Fibroblast of skin of scalp (primary cell): ENCODE data around the gene ATP10A.

Experiments used
- DNase-seq: peaks from one replicate; pipeline ENCODE4 v3.0.0-alpha.2; 2013

Gene ATP10A

DNA sequence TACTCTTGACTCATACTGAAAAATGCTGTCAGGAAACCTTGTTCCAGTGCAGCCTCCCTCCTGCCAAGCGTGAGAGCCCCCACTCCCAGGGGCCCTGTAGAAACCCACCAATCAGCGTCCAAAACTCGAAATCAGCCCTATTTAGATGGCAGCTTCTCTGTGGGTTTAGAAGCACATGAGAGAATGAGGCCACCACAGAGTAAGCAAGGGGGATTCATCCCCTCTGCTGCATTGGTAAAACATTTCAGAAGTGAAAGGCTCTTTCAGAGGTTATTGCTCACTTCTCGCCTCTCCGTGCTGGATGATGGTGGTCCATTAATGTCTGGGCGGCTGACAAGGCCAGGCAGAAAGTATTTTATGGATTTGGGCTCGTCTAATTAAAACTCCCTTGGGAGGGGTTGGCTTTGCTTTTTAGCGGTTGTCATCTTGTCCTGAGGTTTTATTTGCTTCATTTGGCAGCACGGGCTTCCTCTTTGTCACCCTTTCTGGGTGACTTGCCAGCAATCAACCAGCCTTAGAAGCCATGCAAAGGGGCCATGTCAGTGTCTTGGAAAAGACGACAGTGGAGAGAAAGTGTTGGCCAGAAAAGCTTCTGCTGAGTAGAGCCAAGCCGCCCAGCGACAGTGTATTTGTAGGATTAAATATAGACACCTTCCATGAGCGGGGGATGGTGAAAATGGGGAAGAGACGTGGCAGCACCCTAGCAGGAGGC is 145.5 kb downstream of the ATP10A start:
- DNase-seq = peak; percentile 93

DNA sequence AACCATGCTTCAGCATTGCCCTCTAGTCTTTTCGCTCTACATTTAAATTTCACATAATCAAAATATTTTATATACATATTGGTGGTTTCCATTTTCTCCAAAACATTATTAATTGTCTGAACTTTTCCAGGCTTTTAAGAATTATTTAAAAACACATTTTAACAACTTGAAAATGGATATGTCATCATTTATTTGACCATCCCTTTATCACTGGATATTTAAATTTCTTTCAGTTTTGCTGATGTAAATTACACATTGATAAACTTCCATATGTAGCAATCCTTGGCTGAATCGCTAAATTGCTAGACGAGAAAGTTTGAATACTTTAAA is 146.0 kb downstream of the ATP10A start:
- no peak for DNase-seq

DNA sequence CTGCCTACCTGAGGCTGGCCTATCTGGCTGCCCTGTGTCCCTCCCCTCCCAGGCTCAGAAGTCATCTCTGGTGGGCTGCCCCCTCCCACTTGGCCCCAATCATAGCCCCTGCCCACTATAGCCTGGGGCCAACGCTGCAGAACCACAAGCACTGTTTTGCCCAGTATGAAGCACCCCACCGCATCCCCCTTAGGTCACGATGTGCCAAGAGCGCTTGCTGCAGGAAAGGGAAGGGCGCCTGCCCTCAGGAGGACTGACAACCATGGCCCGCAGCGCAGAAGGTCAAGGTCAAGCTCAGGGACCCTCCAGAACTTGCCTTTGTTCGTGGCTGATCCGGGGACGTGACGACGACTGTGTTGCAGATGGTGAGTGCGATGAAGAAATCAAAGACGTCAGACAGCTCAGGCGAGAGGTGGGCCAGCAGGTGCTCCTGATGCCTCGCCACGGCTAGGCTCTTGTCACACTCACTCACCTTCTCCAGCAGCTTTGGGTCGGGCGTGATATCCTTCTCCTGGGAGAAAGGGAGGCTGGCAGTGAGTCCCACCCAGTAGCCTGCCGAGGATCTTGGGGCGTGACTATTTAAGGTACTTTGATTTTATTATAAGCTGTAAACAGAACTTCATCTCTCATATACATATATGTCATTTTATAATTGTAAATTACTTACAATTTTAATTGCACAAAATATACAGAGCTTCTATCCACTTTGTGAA is 146.6 kb downstream of the ATP10A start:
- no peak for DNase-seq

DNA sequence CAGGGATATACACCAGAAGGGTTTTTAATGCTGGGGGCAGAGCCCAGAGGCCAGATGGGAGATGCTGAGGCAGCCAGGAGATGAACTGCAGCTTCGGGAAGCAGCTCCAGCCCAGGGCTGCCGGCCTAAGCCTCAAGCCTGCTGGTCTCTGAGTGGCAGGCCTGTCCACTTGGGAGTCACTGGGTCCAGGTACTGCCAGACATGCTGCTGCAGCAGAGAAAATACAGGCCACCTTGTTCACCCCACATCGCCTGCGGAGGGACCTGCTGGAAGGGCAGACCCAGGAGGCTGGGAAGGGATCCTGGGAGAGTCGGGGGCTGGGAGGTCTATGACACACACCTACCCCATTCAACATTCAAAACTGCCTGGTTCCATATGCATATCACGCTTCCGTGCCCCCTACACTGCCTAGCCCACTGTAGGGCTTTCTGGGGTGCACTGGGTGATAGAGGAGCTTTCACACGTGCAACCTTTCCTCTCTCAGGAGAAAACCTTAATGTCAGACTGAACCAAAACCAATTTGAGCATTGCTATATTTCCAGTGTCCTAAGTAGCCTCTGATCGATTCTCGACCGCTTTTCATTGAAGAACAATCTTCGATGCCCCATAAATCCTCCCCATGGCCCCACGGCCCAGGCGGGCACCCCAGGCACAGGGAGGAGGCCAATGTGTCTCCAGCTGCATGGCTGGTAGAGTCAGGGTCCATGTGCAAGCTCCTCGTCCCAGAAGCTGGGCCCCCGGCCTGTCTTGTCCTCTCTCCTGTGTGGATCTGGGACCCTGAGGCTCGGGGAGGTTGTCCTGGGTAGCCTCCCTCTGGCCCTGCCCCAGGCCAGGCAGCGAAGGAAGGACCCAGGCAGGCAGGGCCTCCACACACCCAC is 147.4 kb downstream of the ATP10A start:
- DNase-seq = no peak

DNA sequence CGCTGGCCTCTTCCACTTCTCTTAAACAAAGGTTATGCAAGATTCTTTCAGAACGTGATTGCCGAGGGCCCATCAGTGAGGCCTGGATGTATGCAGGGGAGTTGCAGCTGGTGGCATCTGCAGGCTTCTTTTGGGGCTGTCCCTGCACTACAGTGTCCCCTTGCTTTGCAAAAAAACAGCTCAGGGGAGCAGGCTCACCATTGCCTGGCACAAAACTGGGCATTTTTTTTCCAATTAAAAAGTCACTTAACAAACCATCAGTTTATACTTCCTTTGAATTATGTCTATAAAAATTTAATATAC is 148.6 kb downstream of the ATP10A start:
- no peak for DNase-seq

DNA sequence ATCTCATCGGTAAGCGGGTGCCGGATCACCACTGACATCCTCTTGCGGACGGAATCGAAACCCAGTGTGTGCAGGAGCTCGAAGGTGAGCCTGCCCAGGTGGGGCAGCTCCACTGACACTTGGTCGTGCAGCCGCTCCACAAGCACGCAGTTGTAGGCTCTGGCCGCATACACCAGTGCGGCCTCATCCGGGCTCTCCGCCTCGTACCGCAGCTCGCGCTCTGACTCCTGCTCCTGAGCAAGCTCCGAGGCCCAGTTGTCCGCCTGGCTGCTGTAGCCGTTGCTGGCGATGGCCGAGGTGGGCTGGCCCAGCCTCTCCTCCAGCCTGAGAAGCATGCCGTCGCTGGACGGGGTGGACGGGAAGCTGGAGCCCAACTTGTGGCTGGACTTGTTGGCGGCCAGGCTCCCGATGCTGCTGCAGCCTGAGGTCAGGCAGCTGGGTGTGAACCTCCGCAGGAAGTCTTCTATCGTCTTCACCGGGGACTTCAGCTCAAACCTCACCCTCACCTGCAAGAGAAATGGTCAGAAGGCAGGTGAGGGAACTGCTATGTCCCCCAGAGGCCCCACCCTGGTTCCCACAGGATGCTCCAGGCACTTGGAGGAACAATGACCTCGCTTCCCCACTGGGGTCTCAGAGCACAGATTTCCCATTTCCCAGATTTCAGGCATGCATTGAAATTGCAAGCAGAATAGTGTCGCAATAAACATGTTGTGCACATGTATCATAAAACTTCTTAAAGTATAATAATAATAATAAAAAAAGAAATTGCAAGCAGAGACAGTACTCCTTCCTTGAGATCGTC is 149.2 kb downstream of the ATP10A start:
- DNase-seq = no peak

DNA sequence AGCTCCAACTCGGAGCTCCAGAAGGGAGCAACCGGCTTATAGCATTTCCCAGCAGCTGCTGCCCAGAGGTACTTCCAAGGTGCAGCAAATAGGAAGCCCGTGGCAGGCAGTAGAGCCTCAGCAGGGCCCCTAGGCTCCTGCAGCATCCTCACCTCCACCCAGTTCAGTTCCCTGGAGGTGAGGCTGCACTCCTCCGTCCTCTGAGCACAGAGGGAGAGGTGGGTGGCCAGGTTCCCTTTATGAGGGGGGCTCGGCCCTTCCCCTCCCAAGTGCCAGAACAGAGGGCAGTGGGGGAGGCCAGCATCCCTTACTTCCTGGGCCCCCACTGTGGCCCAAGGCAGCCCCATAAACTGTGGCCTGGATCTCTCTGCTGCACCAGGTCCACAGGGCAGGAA is 150.2 kb downstream of the ATP10A start:
- DNase-seq = no peak

DNA sequence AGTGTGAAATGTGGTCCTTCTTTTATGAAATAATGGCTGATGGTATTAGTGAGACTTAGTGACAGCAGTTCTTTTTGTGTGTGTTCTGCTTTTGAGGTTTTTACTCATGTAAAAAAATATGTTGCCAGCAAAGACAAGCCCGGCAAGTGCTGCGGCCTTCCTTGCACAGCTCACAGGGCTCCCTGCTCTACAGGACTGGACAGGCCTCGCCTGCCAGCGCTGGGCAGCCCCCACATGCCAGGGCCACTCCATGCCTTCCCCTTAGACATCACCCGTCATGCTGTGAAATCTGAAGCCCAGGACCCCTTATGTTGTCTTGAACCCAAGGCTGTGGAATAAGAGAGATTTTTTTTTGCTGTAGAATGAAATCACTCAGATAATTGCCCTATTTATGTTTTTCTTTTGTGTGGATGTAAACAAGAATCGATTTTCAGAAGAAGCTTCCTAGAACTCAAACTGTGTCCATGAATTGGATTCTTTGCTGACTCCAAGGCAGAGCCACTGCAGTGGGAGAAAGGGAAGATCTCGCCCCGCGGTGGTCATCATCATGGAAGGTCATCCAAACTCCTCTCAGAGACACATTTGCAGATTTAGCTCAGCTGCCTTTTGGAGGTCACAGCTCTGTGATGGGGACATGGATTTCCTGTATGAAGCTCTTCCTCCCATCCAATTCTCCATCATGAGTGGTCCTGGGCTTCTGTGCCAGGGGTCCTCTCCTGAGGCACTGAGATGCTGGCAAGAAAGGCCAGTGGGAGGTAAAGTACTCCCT is 150.8 kb downstream of the ATP10A start:
- DNase-seq = no peak

DNA sequence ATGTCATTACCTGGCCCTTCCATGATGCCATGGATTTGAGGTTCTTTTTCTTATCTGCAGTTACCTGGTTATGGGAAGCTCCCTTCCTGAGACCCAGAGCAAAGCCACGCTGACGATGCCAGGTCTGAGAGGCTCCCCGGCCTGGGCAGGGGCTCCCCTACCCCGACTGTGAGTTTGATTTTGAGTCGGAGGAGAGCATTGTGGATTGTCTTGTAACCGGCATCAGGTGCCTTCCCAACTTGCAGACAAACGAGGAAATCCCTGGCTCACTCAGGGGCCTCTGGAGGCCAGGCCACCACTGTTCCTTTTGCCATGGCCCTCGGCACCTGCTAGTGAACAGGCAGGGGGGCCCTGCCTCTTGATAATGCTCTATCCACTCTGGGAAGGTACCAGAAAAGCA is 151.4 kb downstream of the ATP10A start:
- DNase-seq = no peak

DNA sequence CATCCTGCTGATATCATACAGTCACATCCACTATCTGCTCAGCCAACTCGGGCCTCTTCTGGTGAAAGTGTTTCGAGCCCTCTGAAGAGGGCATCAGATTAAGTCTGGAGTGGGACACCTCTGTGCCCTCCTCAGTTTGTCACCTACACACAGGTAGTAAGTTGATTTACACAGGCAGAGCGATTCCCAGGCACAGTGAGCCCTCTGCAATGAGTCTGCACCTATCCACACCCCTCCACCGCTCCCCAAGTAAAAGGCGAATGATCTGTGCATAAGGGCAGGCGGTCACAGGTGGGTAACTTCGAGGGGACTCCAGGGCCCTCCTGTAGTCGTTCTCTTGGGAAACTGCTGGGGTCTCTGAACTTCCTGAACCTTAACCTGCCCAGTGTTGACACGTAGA is 152.0 kb downstream of the ATP10A start:
- no peak for DNase-seq

DNA sequence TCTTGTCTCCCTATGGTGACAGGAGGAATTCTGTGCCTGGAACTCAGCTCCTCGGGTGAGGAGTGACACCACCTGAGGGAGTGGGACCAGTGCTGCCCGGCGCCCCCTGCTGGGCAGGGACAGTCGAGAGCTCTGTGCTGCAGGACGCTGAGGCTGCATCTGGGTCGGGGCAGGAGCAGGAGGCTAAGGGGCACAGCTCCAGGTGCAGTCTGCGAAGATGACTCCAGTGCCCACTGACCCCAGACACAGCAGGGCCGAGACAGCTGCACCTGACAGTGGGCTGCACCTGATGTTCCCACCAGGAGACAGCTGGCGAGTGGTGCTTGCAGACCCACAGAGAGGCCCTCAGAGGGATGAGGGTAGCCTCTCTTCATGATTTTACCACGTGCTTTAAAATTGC is 152.9 kb downstream of the ATP10A start:
- DNase-seq = peak; percentile 35

DNA sequence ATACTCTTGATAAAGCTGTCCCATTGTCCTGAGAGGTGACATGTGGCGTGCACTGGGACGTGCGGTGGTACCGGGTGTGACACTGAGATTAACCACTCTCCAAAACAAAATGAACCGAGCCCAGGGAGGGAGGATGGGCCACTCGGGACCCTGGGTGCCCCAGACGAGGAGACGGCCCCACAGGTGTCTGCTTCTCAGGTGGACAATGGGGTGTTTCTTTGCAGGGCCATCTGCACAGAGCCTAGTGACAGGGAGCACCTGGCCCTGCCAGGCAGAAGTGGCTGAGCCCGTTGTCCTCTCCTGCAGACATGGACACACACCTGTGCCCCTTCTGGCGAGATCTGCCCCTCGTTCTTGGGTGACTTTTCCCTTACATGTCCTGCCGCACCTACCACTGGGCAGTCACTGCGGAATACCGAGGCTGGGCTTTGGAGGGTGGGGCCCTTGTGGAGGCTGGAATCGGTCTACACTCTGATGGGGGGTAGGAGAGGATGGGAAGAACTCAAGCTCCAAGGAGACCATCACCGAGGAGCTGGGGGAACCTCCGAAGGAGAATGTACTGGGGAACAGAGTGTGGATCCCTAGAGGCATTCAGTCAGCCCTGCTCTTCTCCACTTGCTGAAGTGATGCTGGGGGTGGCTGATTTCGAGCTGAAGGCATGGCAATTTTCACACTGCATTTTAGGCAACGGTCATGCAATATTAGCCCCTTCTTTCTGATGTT is 153.5 kb downstream of the ATP10A start:
- no peak for DNase-seq

DNA sequence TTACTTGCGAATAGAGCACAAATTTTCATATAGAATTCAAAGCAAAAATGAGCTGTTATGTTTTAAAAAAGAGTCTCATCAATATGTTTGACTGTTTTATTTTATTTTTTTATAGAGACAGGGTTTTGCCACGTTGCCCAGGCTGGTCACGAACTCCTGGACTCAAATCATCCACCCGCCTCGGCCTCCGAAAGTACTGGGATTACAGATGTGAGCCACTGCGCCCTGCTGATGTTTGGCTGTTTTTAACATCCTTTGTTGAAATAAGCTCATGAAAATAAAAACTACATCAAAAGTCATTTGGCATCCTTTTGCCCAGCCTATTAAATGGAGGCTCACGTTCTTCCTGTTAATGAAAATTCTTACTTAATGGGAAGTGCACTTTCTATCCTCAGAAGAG is 154.7 kb downstream of the ATP10A start:
- no peak for DNase-seq

DNA sequence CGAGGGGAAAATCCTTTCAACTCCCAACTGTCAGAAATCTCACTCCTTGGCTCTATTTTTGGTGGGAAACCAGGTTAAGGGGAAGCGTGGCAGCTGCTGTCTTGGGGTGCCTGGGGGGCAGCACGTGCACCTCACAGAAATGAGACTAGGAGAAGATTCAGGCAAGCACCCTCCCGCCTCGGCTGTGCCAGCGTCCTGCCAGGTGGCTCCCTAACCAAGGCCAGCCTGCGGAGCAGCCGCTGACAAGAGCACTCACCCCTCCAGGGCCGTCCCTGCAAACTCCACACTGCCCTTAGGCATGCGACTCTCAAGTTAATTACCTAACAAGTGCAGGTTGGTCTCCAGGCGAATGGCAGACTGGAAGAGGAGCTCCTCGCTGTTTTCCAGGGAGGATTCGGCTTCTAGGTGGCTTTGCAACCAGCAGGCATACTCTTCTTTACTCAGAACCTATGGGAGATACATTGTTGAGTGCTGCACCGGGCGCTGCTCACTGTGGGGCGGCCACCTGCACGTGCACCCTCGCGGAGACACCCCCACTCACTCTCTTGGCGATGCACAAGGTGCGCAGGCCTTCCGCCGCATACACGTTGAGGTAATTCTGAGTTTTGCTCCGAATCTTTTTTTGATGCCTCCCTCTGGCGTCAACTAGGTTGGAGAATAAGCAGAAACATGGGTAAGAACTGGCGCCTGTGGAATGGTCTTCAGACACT is 155.3 kb downstream of the ATP10A start:
- DNase-seq = no peak

DNA sequence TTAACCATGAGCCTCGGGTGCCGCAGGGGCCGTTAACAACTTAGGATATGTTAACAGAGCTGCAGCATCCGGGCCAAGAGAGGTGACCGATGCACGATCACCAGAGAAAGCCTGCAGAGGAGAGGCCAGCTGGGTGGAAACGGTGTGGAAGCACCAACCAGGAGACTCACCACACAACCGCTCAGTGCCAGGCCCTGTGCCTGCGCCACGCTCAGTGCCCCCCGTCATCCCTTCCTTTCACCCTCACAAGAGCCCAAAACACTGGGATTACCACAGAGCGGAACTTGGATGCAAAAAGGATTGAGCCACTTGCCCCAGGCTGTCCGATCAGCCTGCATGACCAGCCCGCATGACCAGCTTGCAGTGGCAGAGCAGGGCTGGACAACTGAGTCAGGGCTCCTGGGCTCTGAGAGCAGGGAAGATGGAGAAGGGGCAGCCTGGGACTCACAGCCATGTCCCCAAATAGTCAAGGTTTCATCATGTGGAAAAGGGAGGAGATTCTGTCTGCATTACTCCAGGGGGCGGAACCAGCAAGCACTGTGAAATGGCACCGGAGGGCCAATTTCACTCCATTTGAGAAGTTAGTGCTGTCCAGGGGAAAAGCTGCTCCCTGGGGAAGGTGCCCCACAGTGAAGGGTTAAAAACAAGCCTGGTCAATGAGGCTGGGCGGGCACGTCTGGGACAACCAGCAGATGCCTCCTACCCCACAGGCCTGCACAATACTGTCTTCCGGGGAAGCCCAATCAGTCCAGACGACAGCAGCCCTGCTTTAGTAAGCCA is 156.8 kb downstream of the ATP10A start:
- DNase-seq = no peak

DNA sequence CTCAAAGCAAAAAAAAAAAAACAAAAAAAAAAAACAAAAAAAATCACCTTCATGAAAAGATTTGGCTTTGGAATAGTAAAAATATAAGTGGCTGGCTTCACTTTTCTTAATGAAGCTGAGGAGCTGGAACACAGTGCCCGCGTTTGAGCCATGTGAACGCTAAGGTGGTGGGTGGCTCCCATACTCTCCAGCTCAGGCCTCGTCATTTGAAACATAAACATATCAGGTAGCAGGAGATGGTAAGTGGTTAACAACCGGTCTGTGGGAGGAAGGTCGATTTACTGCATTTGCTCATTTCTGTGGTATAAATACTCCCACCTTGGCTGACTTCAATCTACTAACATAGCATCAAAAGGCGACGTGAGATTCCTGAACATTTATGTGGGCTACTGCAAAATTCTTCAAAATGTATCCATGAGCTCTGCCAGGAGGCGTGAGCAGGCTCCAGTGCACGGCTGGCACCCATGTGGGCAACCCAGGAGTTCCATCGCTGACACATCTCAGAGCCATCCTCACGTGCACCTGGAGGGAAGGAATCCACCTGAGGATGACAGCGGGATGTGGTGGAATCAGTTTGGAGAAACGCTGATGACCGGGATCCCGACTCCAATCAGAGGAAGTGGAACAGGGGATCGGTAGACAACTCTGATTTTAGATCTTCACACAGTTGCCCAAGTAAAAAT is 157.6 kb downstream of the ATP10A start:
- DNase-seq = no peak

DNA sequence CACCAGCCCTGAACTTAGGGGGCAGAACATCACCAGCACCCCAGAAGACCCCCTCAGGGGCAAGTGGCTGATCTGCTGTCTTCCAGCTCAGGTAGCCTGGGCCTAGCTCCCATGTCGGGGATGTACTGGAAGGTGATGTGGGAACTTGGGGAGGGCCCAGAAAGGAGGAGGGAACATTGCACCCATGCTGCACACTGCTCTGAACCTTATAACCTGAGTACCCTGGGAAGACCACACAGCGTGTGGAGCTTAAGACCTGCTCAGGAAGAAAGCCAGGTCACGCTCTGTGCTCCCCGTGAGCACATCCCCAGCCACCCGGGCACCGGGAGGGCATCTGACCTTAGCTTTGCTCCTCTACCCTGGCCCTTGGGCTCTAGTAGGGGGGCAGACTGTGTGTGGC is 159.4 kb downstream of the ATP10A start:
- DNase-seq = no peak

DNA sequence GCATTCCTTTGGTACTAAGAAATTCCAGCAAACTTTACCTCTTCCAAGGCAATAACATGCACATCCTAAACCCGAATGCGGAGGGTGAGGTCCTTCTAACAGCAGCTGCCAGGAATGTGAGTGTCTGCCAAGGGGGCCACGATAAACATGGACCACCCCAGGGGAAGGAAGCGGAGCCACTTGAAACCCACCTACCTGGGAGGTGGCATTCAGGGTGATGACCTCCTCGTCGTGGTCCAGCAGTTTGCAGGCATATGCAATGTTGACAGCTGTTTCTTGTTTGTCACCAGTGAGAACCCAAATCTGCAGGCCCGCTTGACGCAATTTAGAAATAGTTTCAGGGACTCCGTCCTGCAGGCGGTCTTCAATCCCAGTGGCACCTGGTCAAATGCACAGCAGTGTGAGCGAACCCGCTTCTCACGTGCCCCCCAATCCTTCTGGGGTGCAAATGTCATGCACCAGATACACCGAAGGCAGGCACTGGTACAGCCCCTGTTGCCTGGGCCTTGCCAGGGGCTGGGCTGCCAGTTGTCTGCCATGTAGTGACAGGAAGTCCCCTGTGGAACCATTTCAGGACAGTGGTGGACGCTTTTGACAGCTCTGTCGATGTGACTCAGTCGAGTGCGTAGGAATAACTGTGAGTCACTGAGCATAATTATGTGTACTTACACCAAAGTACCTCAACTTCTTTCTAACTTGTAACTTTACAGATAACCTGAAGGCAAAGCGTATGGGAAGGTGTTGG is 161.2 kb downstream of the ATP10A start:
- peak; percentile 14 for DNase-seq

DNA sequence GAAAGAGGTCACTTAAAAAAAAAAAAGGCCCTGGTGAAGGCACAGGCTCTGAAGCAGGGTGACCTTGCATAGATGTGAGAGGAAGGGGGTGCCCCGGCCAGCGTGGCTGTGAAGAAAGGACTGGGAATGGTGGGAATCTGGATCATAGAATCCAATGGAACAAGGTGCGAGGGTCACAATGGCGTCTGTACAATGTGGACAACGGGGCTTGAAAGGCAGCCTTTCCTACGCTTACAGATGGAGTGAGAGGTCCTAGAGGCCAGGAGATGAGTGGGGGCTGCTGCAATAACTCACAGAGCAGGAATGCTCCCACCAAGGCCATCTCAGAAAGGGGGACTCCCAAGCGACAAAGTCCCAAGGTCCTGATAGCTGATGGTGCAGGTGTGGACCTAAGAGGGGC is 162.2 kb downstream of the ATP10A start:
- no peak for DNase-seq
